KMS-11 (cell line): ENCODE data around the gene AP4B1.

Experiments
- H2AFZ ChIP-seq: fragments of 200-600 bp; sonication (generic); 2 replicates; pipeline ENCODE4 v1.6.1; 2016; ENCODE audit warnings: antibody characterized with exemption, mixed run types, low read depth
- H3K27ac ChIP-seq: fragments of 200-600 bp; sonication (generic); 2 replicates; pipeline ENCODE4 v1.6.1; 2016; ENCODE audit warnings: mild to moderate bottlenecking, mixed run types
- H3K27me3 ChIP-seq: fragments of 200-600 bp; sonication (generic); 2 replicates; pipeline ENCODE4 v1.6.1; 2017; ENCODE audit warnings: mild to moderate bottlenecking, low read depth, mixed run types, moderate library complexity; ENCODE audit not compliant: insufficient read depth
- H3K36me3 ChIP-seq: fragments of 200-600 bp; sonication (generic); 2 replicates; pipeline ENCODE4 v1.6.1; 2017; ENCODE audit warnings: mild to moderate bottlenecking, mixed run types; ENCODE audit not compliant: insufficient read depth
- H3K4me1 ChIP-seq: fragments of 200-600 bp; sonication (generic); 2 replicates; pipeline ENCODE4 v1.6.1; 2016; ENCODE audit warnings: mild to moderate bottlenecking, low read depth, mixed run types; ENCODE audit not compliant: poor library complexity, severe bottlenecking
- H3K4me2 ChIP-seq: fragments of 200-600 bp; sonication (generic); 2 replicates; pipeline ENCODE4 v1.7.0; 2016; ENCODE audit warnings: mild to moderate bottlenecking, mixed run types
- H3K4me3 ChIP-seq: fragments of 200-600 bp; sonication (generic); IDR thresholded peaks from 2 replicates; pipeline ENCODE4 v1.6.1; 2017; ENCODE audit warnings: low read depth, low read length, mixed read lengths; ENCODE audit not compliant: insufficient read depth
- H3K79me2 ChIP-seq: fragments of 200-600 bp; sonication (generic); 2 replicates; pipeline ENCODE4 v1.6.1; 2016; ENCODE audit warnings: low read depth, mixed run types; ENCODE audit not compliant: insufficient read depth
- H3K9ac ChIP-seq: fragments of 200-600 bp; sonication (generic); 2 replicates; pipeline ENCODE4 v1.6.1; 2016; ENCODE audit warnings: mild to moderate bottlenecking, mixed run types
- H4K20me1 ChIP-seq: fragments of 200-600 bp; sonication (generic); 2 replicates; pipeline ENCODE4 v1.6.1; 2016; ENCODE audit warnings: mild to moderate bottlenecking, mixed run types; ENCODE audit not compliant: insufficient read depth
- TF ChIP-seq, protein P1 (sequence below): fragments of 200-600 bp; sonication (generic); conservative IDR thresholded peaks from 2 replicates; pipeline ENCODE4 v1.6.1; 2017; ENCODE audit warnings: low read depth, mild to moderate bottlenecking, antibody characterized with exemption, low read length, moderate library complexity, mixed read lengths

Gene AP4B1

DNA sequence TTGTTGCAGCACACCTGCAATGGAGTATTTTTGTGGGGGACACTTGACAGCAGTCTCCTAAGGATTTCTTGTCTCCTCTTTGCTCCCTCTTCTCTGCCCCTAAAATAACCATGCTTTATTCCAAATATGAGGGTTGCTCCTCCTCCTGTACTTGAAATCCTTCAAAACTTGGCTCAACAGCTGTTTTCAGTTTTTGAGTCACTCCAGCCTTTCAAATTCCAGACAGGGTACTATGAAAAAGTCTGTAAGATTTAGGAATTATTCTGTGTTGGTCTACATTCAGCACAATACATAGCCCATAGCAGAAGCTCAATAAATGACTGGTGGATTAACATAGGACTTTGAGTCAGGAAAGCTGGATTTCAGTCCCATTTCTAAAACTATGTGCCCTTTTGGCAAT, 5.5 kb downstream of the AP4B1 start:
- no peak overlapping the region for H3K4me2 ChIP-seq
- TF ChIP-seq, protein P1, sequence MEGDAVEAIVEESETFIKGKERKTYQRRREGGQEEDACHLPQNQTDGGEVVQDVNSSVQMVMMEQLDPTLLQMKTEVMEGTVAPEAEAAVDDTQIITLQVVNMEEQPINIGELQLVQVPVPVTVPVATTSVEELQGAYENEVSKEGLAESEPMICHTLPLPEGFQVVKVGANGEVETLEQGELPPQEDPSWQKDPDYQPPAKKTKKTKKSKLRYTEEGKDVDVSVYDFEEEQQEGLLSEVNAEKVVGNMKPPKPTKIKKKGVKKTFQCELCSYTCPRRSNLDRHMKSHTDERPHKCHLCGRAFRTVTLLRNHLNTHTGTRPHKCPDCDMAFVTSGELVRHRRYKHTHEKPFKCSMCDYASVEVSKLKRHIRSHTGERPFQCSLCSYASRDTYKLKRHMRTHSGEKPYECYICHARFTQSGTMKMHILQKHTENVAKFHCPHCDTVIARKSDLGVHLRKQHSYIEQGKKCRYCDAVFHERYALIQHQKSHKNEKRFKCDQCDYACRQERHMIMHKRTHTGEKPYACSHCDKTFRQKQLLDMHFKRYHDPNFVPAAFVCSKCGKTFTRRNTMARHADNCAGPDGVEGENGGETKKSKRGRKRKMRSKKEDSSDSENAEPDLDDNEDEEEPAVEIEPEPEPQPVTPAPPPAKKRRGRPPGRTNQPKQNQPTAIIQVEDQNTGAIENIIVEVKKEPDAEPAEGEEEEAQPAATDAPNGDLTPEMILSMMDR, result no peak

DNA sequence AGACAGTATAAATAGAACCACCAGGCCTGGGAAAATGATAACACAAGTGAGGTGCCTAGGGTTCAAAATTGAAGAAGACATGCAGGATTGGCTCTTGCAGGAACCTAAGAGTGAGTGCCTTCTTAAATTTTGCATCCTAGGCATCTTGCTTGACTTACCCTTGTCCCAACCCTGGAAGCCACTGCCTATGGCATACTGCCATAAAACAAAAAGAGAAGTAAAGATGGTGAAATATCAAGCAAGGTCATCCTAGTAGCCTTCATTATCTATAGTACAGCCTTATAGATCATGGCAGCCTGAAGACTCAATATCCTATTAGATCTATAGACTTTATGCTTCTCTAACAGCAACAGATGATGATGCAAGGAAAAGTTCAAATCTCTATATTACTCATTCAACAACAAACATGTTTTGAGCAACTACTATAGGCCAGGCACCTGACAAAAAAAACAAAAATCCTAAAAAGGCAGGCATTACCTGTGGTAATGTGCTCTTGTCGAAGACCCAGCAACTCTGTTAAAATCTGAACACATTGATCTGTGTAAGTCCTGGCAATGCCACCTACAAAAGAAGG, 6.3 kb downstream of the AP4B1 start:
- Histone ChIP-seq H3K27ac (no peak overlapping the region), H3K4me3 (no peak overlapping the region), H3K9ac (no peak overlapping the region), H3K4me2 (no peak overlapping the region), H3K27me3 (no peaks in the 10 kb centered on the region), H3K79me2 (peaks cover 6% of the 10 kb centered on the region; the same call in 1 of the 2 replicates), H4K20me1 (no peaks in the 10 kb centered on the region), H3K4me1 (peaks cover 4% of the 10 kb centered on the region), H3K36me3 (no peaks in the 10 kb centered on the region), H2AFZ (no peak overlapping the region)
- TF ChIP-seq, protein P1, result no peak

More for the DNA sequence above, 5.5 kb downstream of the AP4B1 start:
- Histone ChIP-seq H3K36me3 (no peaks in the 10 kb centered on the region), H3K4me3 (no peak overlapping the region), H3K4me1 (peaks cover 10% of the 10 kb centered on the region), H4K20me1 (no peaks in the 10 kb centered on the region), H3K27me3 (no peaks in the 10 kb centered on the region), H2AFZ (no peak overlapping the region), H3K79me2 (peaks cover 13% of the 10 kb centered on the region), H3K27ac (no peak overlapping the region), H3K9ac (no peak overlapping the region)

DNA sequence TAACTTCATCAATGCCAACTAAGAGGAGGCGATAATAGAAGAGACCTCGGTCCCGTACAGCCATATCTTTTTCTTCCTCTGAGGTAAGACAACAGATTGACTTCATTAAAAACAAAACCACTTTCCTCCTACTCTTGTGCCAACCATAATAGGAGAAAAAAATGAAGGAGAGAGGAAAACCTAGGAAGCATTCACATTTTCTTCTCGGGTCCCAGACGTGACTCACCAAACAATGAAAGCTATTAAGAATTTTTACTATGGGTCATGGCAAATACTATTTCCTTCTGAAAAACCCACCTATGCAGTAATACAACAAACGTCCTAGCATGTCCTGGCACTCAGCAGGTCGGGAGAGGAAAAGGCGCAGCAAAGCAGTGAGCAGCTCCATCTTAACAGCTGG, 8.6 kb downstream of the AP4B1 start:
- H3K27ac ChIP-seq, result no peak overlapping the region
- H3K27me3 ChIP-seq, result no peaks in the 10 kb centered on the region
- H4K20me1 ChIP-seq, result no peaks in the 10 kb centered on the region
- H3K4me2 ChIP-seq, result no peak overlapping the region
- H3K9ac ChIP-seq, result no peak overlapping the region
- no peaks in the 10 kb centered on the region for H3K36me3 ChIP-seq
- no peak overlapping the region for H2AFZ ChIP-seq
- no peaks in the 10 kb centered on the region for H3K4me1 ChIP-seq
- H3K4me3 ChIP-seq, result no peak overlapping the region
- H3K79me2 ChIP-seq, result no peaks in the 10 kb centered on the region
- TF ChIP-seq, protein P1, result no peak

DNA sequence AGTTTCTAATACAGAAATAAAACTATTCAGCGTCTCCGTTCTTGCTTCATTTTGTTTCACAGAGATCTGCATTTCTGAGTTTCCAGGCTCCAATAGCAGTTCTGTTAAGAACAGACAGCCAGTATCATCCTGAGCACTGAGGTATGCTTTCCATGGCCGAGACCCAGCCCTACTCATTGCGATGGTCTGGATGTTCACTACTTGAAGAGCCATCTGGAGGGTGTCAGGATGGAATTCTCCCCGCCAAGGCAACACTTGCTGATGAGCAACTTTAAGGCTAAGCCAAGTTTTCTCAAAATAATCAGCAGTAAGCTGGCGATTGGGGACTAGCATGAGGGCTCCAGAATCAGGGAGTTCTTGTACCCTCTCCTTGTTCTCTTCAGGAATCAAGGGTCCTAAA, 9.5 kb downstream of the AP4B1 start:
- no peaks in the 10 kb centered on the region for H3K36me3 ChIP-seq
- H3K9ac ChIP-seq, result no peak overlapping the region
- no peaks in the 10 kb centered on the region for H4K20me1 ChIP-seq
- no peaks in the 10 kb centered on the region for H3K79me2 ChIP-seq
- no peak overlapping the region for H3K4me2 ChIP-seq
- H3K4me3 ChIP-seq, result no peak overlapping the region
- no peak overlapping the region for H2AFZ ChIP-seq
- H3K27ac ChIP-seq, result no peak overlapping the region
- no peaks in the 10 kb centered on the region for H3K4me1 ChIP-seq
- no peaks in the 10 kb centered on the region for H3K27me3 ChIP-seq
- TF ChIP-seq, protein P1, result no peak
